Activated naive CD4-positive, alpha-beta T cell treated with anti-CD3 and anti-CD28 coated beads, Interleukin-2, amount 50 U/mL, for 72 hours (primary cell): ENCODE data around the gene DNA2. TPM values are rescaled to one million over a fixed set of nuclear protein-coding genes. Genes with fewer than 3 reads are reported as not detected.
"Not testable (repeated sequence)": the region's sequence is repeated elsewhere in the genome, so short reads cannot be mapped to it uniquely, and the experiment has no call there.

Experiments
- ATAC-seq, 2 donors: fragments of 150-1000 bp; cut with Tn5 transposase; 2 replicates each; pipeline ENCODE4 v1.10.0; 2021; ENCODE audit warnings: mild to moderate bottlenecking in 2 of 2, moderate library complexity in 2 of 2
- DNase-seq, 2 donors: peaks; one replicate each; pipeline ENCODE4 v3.0.0; 2021 to 2022; ENCODE audit warnings: low spot score in 2 of 2
- H3K27ac Mint-ChIP-seq, 2 donors: one replicate each; pipeline ENCODE4 v1.8.0; 2022; ENCODE audit warnings: mild to moderate bottlenecking in 2 of 2, mixed read lengths in 2 of 2
- H3K36me3 Mint-ChIP-seq, 2 donors: one replicate each; pipeline ENCODE4 v1.8.0; 2022; ENCODE audit warnings: mixed read lengths in 2 of 2
- H3K9me3 Mint-ChIP-seq, 2 donors: one replicate each; pipeline ENCODE4 v1.8.0; 2022; ENCODE audit warnings: mixed read lengths in 2 of 2
- total RNA-seq, 2 donors: library from RNA; stranded (reverse); gene quantifications; one replicate each; pipeline ENCODE4 v1.2.3, GENCODE V29; 2022

Gene DNA2, protein sequence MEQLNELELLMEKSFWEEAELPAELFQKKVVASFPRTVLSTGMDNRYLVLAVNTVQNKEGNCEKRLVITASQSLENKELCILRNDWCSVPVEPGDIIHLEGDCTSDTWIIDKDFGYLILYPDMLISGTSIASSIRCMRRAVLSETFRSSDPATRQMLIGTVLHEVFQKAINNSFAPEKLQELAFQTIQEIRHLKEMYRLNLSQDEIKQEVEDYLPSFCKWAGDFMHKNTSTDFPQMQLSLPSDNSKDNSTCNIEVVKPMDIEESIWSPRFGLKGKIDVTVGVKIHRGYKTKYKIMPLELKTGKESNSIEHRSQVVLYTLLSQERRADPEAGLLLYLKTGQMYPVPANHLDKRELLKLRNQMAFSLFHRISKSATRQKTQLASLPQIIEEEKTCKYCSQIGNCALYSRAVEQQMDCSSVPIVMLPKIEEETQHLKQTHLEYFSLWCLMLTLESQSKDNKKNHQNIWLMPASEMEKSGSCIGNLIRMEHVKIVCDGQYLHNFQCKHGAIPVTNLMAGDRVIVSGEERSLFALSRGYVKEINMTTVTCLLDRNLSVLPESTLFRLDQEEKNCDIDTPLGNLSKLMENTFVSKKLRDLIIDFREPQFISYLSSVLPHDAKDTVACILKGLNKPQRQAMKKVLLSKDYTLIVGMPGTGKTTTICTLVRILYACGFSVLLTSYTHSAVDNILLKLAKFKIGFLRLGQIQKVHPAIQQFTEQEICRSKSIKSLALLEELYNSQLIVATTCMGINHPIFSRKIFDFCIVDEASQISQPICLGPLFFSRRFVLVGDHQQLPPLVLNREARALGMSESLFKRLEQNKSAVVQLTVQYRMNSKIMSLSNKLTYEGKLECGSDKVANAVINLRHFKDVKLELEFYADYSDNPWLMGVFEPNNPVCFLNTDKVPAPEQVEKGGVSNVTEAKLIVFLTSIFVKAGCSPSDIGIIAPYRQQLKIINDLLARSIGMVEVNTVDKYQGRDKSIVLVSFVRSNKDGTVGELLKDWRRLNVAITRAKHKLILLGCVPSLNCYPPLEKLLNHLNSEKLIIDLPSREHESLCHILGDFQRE
- 10 to 100 TPM; 45.3 to 69.6 TPM for total RNA-seq

GRCh38 chr10:68471586-68472408 lies at the start of gene DNA2:
TSS of gene DNA2 (minus strand) at chr10:68471973. CDS start at chr10:68471864, 109 bp downstream.
- peak within 1 kb of the TSS; percentile 92 to 98 for H3K27ac Mint-ChIP-seq
- ATAC-seq (peak; percentile 90 to 97), DNase-seq (peak; percentile 82 to 89)
- H3K9me3 Mint-ChIP-seq: no peaks in the 10 kb centered on the region
- peaks cover 24 to 45% of the 10 kb centered on the region in 2 donors for H3K36me3 Mint-ChIP-seq

DNA sequence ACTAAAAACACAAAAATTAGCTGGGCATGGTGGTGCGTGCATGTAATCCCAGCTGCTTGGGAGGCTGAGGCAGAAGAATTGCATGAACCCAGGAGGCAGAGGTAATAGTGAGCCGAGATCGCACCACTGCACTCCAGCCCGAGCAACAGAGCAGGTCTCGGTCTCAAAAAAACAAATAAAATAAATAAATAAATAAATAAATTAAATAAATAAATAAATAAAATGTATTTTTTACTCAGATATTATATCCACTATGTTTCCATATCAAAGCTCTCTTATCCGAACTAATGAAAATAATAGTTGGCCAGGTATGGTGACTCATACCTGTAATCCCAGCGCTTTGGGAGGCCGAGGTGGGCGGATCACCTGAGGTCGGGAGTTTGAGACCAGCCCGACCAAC lies 46.8 kb upstream of the DNA2 start:
- not testable (repeated sequence) for H3K9me3 Mint-ChIP-seq, ATAC-seq, DNase-seq, H3K36me3 Mint-ChIP-seq, H3K27ac Mint-ChIP-seq

- H3K27ac Mint-ChIP-seq: no peak overlapping the region
- ATAC-seq (no peak), DNase-seq (no peak)
- H3K9me3 Mint-ChIP-seq: no peaks in the 10 kb centered on the region
- no peaks in the 10 kb centered on the region for H3K36me3 Mint-ChIP-seq
These were observed 45.4 kb upstream of the DNA2 start for GRCh38 chr10:68517188-68517587.

GRCh38 chr10:68516766-68517165 lies 45.0 kb upstream of the DNA2 start:
- Mint-ChIP-seq H3K27ac (no peak overlapping the region), H3K36me3 (no peaks in the 10 kb centered on the region), H3K9me3 (no peaks in the 10 kb centered on the region)
- DNase-seq (no peak), ATAC-seq (no peak)

- H3K36me3 Mint-ChIP-seq, DNase-seq, ATAC-seq, H3K9me3 Mint-ChIP-seq, H3K27ac Mint-ChIP-seq: not testable (repeated sequence)
These were observed 44.4 kb upstream of the DNA2 start for GRCh38 chr10:68516216-68516615.

DNA sequence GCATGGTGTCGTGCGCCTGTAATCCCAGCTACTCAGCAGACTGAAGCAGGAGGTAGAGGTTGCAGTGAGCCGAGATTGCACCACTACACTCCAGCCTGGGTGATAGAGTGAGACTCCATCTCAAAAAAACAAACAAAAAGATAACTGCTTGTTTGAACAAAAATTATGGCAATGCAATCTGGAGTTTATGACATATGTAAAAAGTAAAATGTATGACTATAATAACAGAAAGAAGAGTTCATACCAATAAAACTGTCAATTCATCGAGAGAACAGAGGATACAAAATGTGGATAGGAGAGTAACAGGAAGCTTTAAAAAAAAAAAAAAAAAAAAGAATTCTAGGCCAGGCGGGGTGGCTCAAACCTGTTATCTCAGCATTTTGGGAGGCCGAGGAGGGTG lies 36.3 kb upstream of the DNA2 start:
- no peaks in the 10 kb centered on the region for H3K9me3 Mint-ChIP-seq
- no peak for ATAC-seq
- DNase-seq: no peak
- no peak overlapping the region for H3K27ac Mint-ChIP-seq
- no peaks in the 10 kb centered on the region for H3K36me3 Mint-ChIP-seq

- H3K9me3 Mint-ChIP-seq: no peaks in the 10 kb centered on the region
- no peaks in the 10 kb centered on the region for H3K36me3 Mint-ChIP-seq
These were observed 34.6 kb upstream of the DNA2 start for GRCh38 chr10:68506411-68506810.

GRCh38 chr10:68502846-68503245 lies 31.1 kb upstream of the DNA2 start:
- DNase-seq: no peak
- no peak for ATAC-seq
- H3K9me3 Mint-ChIP-seq: no peaks in the 10 kb centered on the region
- peaks cover 0 to 9% of the 10 kb centered on the region in 2 donors for H3K36me3 Mint-ChIP-seq
- no peak overlapping the region for H3K27ac Mint-ChIP-seq

More at GRCh38 chr10:68506411-68506810, 34.6 kb upstream of the DNA2 start:
- no peak for DNase-seq
- ATAC-seq: no peak
- no peak overlapping the region for H3K27ac Mint-ChIP-seq

GRCh38 chr10:68501691-68502090 lies 29.9 kb upstream of the DNA2 start:
- ATAC-seq: no peak
- H3K36me3 Mint-ChIP-seq: peaks cover 0 to 9% of the 10 kb centered on the region in 2 donors
- H3K9me3 Mint-ChIP-seq: no peaks in the 10 kb centered on the region
- no peak overlapping the region for H3K27ac Mint-ChIP-seq
- DNase-seq: no peak

- Mint-ChIP-seq H3K36me3 (peaks cover 0 to 9% of the 10 kb centered on the region in 2 donors), H3K9me3 (no peaks in the 10 kb centered on the region), H3K27ac (no peak overlapping the region)
- DNase-seq (no peak), ATAC-seq (no peak)
These were observed 27.8 kb upstream of the DNA2 start for GRCh38 chr10:68499544-68499943.

- Mint-ChIP-seq H3K36me3 (peaks cover 0 to 9% of the 10 kb centered on the region in 2 donors), H3K27ac (no peak overlapping the region), H3K9me3 (no peaks in the 10 kb centered on the region)
- DNase-seq: no peak
- ATAC-seq: no peak
These were observed 24.3 kb upstream of the DNA2 start for GRCh38 chr10:68496072-68496471.

GRCh38 chr10:68492118-68492517 lies 20.3 kb upstream of the DNA2 start:
- ATAC-seq (no peak), DNase-seq (no peak)
- Mint-ChIP-seq H3K27ac (no peak overlapping the region), H3K36me3 (peaks cover 5 to 7% of the 10 kb centered on the region in 2 donors), H3K9me3 (no peaks in the 10 kb centered on the region)

DNA sequence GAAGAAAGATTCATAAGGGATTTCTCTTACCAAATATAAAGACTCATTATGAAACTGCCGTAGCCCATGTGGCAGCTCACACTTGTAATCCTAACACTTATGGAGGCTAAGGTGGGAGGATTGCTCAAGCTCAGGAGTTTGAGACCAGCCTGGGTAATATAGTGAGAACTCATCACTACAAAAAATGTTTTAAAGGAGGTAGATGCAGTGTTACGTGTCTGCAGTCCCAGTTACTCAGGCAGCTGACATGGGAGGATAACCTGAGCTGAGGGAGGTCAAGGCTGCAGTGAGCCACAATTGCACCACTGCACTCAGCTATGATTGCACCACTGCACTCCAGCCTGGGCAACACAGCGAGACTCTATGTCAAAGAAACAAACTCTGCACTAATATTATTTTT lies 18.1 kb upstream of the DNA2 start:
- DNase-seq: no peak
- peak overlapping the region in 1 of 2 donors; percentile 36 for H3K27ac Mint-ChIP-seq
- ATAC-seq: peak; percentile 16 to 46

DNA sequence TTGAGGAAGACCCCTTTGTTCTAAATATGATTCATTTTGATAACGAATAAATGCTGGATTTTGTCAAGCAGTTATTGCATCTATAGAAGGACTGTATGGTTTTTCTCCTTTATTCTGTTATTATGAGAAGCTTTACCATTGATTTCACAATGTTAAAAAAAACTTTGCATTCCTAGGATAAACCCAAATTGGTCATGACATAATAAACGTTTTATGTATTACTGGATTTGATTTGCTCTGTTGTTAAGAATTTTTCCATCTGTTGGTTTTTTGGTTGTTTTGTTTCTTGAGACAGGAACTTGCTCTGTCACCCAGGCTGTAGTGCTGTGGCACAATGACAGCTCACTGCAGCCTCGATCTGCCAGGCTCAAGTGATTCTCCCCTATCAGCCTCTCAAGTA lies 2.2 kb upstream of the DNA2 start:
- no peak for DNase-seq
- H3K36me3 Mint-ChIP-seq: peaks cover 24 to 33% of the 10 kb centered on the region in 2 donors
- no peaks in the 10 kb centered on the region for H3K9me3 Mint-ChIP-seq
- H3K27ac Mint-ChIP-seq: no peak overlapping the region
- ATAC-seq: no peak

More for the DNA sequence above, 18.1 kb upstream of the DNA2 start:
- H3K36me3 Mint-ChIP-seq: peaks cover 8 to 11% of the 10 kb centered on the region in 2 donors
- no peaks in the 10 kb centered on the region for H3K9me3 Mint-ChIP-seq

DNA sequence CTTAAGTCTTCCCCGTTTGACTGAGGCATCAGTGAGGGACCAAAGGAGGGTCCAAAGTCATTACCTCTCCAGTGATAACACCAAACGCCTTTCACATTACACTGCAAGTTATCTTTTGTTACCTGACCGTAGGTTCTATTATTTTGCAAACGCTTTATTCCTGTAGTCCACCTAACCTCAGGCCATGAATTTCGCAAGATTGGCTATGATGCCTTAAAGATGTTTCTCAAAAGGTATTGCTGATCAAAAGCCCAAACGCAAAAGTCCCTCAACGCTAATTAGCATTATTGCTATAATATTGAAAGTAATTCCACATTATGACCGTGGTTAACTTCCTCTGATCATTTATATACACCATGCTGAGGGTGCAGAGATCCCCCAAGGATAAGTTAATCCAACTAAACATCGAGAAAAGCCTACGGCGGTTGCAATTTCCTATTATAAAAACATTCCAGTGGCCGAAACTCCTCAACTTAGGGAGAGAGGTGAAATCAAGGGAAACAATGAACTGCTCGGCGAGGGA lies 649 bp downstream of the DNA2 start:
- H3K36me3 Mint-ChIP-seq: peaks cover 24 to 45% of the 10 kb centered on the region in 2 donors
- ATAC-seq (peak in 1 of 2 donors; percentile 28), DNase-seq (no peak)
- peak overlapping the region; percentile 92 to 98 for H3K27ac Mint-ChIP-seq
- H3K9me3 Mint-ChIP-seq: no peaks in the 10 kb centered on the region

GRCh38 chr10:68470300-68470699 lies 1.5 kb downstream of the DNA2 start:
- Mint-ChIP-seq H3K9me3 (no peaks in the 10 kb centered on the region), H3K27ac (peak overlapping the region in 1 of 2 donors; percentile 92), H3K36me3 (peaks cover 24 to 50% of the 10 kb centered on the region in 2 donors)
- DNase-seq (no peak), ATAC-seq (no peak)
